Islet of Langerhans (tissue), 1 donor: ENCODE results near the gene CBR4.

Source experiments
- FAIRE-seq: peaks from one replicate; lab custom pipeline; 2011; peaks lifted over from hg19 to GRCh38; lab: Jason Lieb, UNC

The CBR4 gene

GRCh38 chr4:169032883-169033645 lies 23.0 kb upstream of the CBR4 start:
- no peak for FAIRE-seq

GRCh38 chr4:169032194-169032593 lies 22.1 kb upstream of the CBR4 start:
- FAIRE-seq, result no peak

- FAIRE-seq, result no peak
Measured at GRCh38 chr4:169031392-169031791, 21.3 kb upstream of the CBR4 start.

- FAIRE-seq, result no peak
Measured at GRCh38 chr4:169030562-169030982, 20.5 kb upstream of the CBR4 start.

GRCh38 chr4:169029947-169030346 lies 19.9 kb upstream of the CBR4 start:
- FAIRE-seq, result no peak

- FAIRE-seq, result no peak
Measured at GRCh38 chr4:169027663-169028062, 17.6 kb upstream of the CBR4 start.

- FAIRE-seq, result no peak
Measured at GRCh38 chr4:169025184-169025583, 15.1 kb upstream of the CBR4 start.

- peak; percentile 9 for FAIRE-seq
Measured at GRCh38 chr4:169024762-169025161, 14.7 kb upstream of the CBR4 start.

- FAIRE-seq, result no peak
Measured at GRCh38 chr4:169018406-169018805, 8.4 kb upstream of the CBR4 start.

GRCh38 chr4:169017971-169018370 lies 7.9 kb upstream of the CBR4 start:
- FAIRE-seq, result no peak

GRCh38 chr4:169015186-169015623 lies 5.2 kb upstream of the CBR4 start:
- FAIRE-seq, result no peak

- no peak for FAIRE-seq
Measured at GRCh38 chr4:169014586-169014985, 4.5 kb upstream of the CBR4 start.

GRCh38 chr4:169013396-169013795 lies 3.3 kb upstream of the CBR4 start:
- no peak for FAIRE-seq

- no peak for FAIRE-seq
Measured at GRCh38 chr4:169012049-169012448, 2.0 kb upstream of the CBR4 start.

GRCh38 chr4:169009286-169010124 lies 550 bp downstream of the CBR4 start:
- FAIRE-seq, result peak; percentile 73

- peak; percentile 94 for FAIRE-seq
Measured at GRCh38 chr4:169005453-169006099, 4.5 kb downstream of the CBR4 start.

GRCh38 chr4:169000315-169000714 lies 9.7 kb downstream of the CBR4 start:
- no peak for FAIRE-seq

- no peak for FAIRE-seq
Measured at GRCh38 chr4:168999809-169000208, 10.2 kb downstream of the CBR4 start.

- no peak for FAIRE-seq
Measured at GRCh38 chr4:168998596-168998995, 11.5 kb downstream of the CBR4 start.

GRCh38 chr4:168995537-168996295 lies 14.3 kb downstream of the CBR4 start:
- FAIRE-seq, result no peak

GRCh38 chr4:168994958-168995357 lies 15.1 kb downstream of the CBR4 start:
- no peak for FAIRE-seq
